ENCODE data around the gene SMIM24.

DNA sequence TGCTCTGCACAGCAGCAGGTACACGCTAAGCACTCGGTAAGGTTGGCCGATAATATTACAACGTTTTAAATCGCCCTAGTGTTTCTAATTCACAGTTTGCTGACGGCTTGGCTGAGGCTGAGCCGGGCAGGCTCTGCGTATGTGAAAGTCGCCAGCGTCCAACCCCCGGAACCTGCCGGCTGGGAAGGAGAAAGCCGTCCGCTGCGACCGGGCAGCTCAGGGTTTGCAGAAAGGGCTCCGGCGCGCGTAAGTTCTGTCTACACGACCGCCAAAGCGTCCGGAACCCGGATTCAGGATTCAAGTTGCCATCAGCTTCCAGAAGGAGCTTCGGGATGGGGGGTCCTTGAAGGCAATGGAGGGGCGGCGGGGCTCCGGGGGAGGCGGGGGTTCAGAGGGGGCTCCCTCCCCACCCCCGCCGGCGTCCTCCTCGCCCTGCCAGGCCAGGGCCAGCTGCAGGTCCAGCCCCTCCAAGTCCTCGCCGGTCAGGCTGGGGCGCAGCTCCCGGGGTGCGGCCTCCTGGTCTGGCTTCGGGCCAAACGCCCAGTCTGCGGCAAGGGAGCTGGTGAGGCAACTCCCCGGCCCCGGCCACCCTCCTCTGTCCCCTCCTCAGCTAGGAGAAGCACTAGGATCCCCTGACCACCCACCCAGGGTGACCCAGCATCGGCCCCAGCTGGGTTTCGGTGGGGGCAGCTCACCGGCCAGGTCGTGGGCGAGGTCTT lies 2.3 kb upstream of the SMIM24 start:
- TF ChIP-seq, protein P1, sequence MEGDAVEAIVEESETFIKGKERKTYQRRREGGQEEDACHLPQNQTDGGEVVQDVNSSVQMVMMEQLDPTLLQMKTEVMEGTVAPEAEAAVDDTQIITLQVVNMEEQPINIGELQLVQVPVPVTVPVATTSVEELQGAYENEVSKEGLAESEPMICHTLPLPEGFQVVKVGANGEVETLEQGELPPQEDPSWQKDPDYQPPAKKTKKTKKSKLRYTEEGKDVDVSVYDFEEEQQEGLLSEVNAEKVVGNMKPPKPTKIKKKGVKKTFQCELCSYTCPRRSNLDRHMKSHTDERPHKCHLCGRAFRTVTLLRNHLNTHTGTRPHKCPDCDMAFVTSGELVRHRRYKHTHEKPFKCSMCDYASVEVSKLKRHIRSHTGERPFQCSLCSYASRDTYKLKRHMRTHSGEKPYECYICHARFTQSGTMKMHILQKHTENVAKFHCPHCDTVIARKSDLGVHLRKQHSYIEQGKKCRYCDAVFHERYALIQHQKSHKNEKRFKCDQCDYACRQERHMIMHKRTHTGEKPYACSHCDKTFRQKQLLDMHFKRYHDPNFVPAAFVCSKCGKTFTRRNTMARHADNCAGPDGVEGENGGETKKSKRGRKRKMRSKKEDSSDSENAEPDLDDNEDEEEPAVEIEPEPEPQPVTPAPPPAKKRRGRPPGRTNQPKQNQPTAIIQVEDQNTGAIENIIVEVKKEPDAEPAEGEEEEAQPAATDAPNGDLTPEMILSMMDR (IDR thresholded peaks at IDR 0.05; ENCODE audit: poor library complexity, severe bottlenecking) = no peak
- TF ChIP-seq POLR2AphosphoS5 (IDR thresholded peaks at IDR 0.05) (no peak), EZH2 (IDR thresholded peaks at IDR 0.05; ENCODE audit: borderline replicate concordance, insufficient read depth, low read length, poor library complexity, severe bottlenecking) (no peak)
